CD14-positive monocyte (primary cell): ENCODE results near the gene C6orf47. TPM values are rescaled to one million over a fixed set of nuclear protein-coding genes. Genes with fewer than 3 reads are reported as not detected.

ENCODE experiments used
- DNase-seq, 3 donors: peaks; one replicate each; pipeline ENCODE4 v3.0.0-alpha.2; 2011 to 2022
- H2AFZ ChIP-seq: 2 replicates; pipeline ENCODE4 v1.6.0; 2012; ENCODE audit warnings: mild to moderate bottlenecking, low read depth, low read length, inconsistent platforms; ENCODE audit not compliant: insufficient read depth, poor library complexity, severe bottlenecking
- H3K27ac ChIP-seq, 2 donors: 1 replicate in 1 of 2; 2 replicates in 1 of 2; pipeline ENCODE4 v1.5.1; 2012 to 2013; ENCODE audit warnings: low read length in 2 of 2, control low read depth in 1 of 2, inconsistent platforms in 1 of 2, low read depth in 1 of 2, mild to moderate bottlenecking in 1 of 2
- H3K27me3 ChIP-seq, 2 donors: one replicate each; pipeline versions ENCODE4 v1.6.0 to v1.6.1; 2011 to 2013; ENCODE audit warnings: low read length in 2 of 2; ENCODE audit not compliant: control insufficient read depth in 2 of 2, insufficient read depth in 2 of 2
- H3K36me3 ChIP-seq, 2 donors: replicated peaks in 1 of 2; 1 replicate in 1 of 2; 2 replicates in 1 of 2; pipeline versions ENCODE4 v1.5.1 to v1.6.1; 2012 to 2013; ENCODE audit warnings: low read length in 2 of 2, control low read depth in 1 of 2, inconsistent platforms in 1 of 2, mild to moderate bottlenecking in 1 of 2; ENCODE audit not compliant: insufficient read depth in 2 of 2, control insufficient read depth in 1 of 2
- H3K4me1 ChIP-seq, 2 donors: 1 replicate in 1 of 2; 2 replicates in 1 of 2; pipeline versions ENCODE4 v1.5.1 to v1.6.1; 2012 to 2013; ENCODE audit warnings: low read length in 2 of 2, control low read depth in 1 of 2, inconsistent platforms in 1 of 2, mild to moderate bottlenecking in 1 of 2, moderate library complexity in 1 of 2; ENCODE audit not compliant: insufficient read depth in 2 of 2, control insufficient read depth in 1 of 2
- H3K4me2 ChIP-seq: replicated peaks from 2 replicates; pipeline ENCODE3; 2012; ENCODE audit warnings: low read length, moderate library complexity, mild to moderate bottlenecking; ENCODE audit not compliant: poor library complexity, severe bottlenecking; ENCODE audit errors: extremely low read depth
- H3K4me3 ChIP-seq, 3 experiments: fragments of 200-600 bp in 1 of 3; sonication (generic) in 1 of 3; replicated peaks in 1 of 3; 1 replicate in 2 of 3; 2 replicates in 1 of 3; pipeline ENCODE4 v1.5.1; 2011 to 2013; ENCODE audit warnings: low read length in 3 of 3, mild to moderate bottlenecking in 3 of 3, control low read depth in 2 of 3, low read depth in 2 of 3, inconsistent platforms in 1 of 3, moderate library complexity in 1 of 3
- H3K79me2 ChIP-seq: 2 replicates; pipeline ENCODE4 v1.6.0; 2012; ENCODE audit warnings: mild to moderate bottlenecking, control low read depth, inconsistent platforms, low read length, moderate library complexity; ENCODE audit not compliant: insufficient read depth
- H3K9ac ChIP-seq: 2 replicates; pipeline ENCODE4 v1.6.0; 2017; ENCODE audit warnings: low read length, mild to moderate bottlenecking; ENCODE audit not compliant: insufficient read depth, poor library complexity, severe bottlenecking
- H3K9me3 ChIP-seq, 2 donors: replicated peaks in 1 of 2; 1 replicate in 1 of 2; 2 replicates in 1 of 2; pipeline versions ENCODE4 v1.5.1 to v1.6.1; 2012 to 2013; ENCODE audit warnings: low read length in 2 of 2, control low read depth in 1 of 2; ENCODE audit not compliant: control insufficient read depth in 1 of 2, insufficient read depth in 1 of 2
- H4K20me1 ChIP-seq: 2 replicates; pipeline ENCODE4 v1.6.0; 2012; ENCODE audit warnings: mild to moderate bottlenecking, low read length, control low read depth, moderate library complexity; ENCODE audit not compliant: insufficient read depth
- H3K27ac Mint-ChIP-seq, 7 donors: one replicate each; pipeline ENCODE4 v1.8.0; 2020; ENCODE audit warnings: mild to moderate bottlenecking in 7 of 7, mixed read lengths in 7 of 7, moderate library complexity in 6 of 7, inconsistent platforms in 2 of 7
- H3K27me3 Mint-ChIP-seq, 3 donors: one replicate each; pipeline ENCODE4 v1.8.0; 2021 to 2022; ENCODE audit warnings: low read depth in 3 of 3, mild to moderate bottlenecking in 3 of 3, mixed read lengths in 3 of 3, moderate library complexity in 3 of 3, inconsistent platforms in 1 of 3
- H3K36me3 Mint-ChIP-seq, 2 donors: one replicate each; pipeline ENCODE4 v1.8.0; 2020; ENCODE audit warnings: mixed read lengths in 2 of 2, inconsistent platforms in 1 of 2, mild to moderate bottlenecking in 1 of 2
- H3K4me1 Mint-ChIP-seq: one replicate; pipeline ENCODE4 v1.8.0; 2020; ENCODE audit warnings: mild to moderate bottlenecking, mixed read lengths
- H3K4me3 Mint-ChIP-seq, 2 donors: one replicate each; pipeline ENCODE4 v1.8.0; 2020; ENCODE audit warnings: mild to moderate bottlenecking in 2 of 2, mixed read lengths in 2 of 2, moderate library complexity in 1 of 2
- H3K9me3 Mint-ChIP-seq, 7 donors: one replicate each; pipeline ENCODE4 v1.8.0; 2020 to 2022; ENCODE audit warnings: mixed read lengths in 7 of 7, mild to moderate bottlenecking in 6 of 7, moderate library complexity in 6 of 7, inconsistent platforms in 2 of 7
- CTCF ChIP-seq: fragments of 200-600 bp; IDR thresholded peaks from one replicate; pipeline ENCODE4 v1.8.0; 2022; ENCODE audit warnings: antibody characterized with exemption, mild to moderate bottlenecking
- WGBS: methylation state at CpG from one replicate; pipeline ENCODE4 v1.1.5; 2013; ENCODE audit warnings: missing lambda C conversion rate; ENCODE audit not compliant: insufficient coverage; 5-methylcytosine and 5-hydroxymethylcytosine counted together
- intact Hi-C, 2 donors: fragments of 100-400 bp; cut with micrococcal nuclease; formaldehyde crosslinking; loops; one replicate each; pipeline versions ENCODE4 v1.15.0 to v1.15.1; 2023
- polyA plus RNA-seq, 3 donors: library from polyadenylated mRNA; depleted of rRNA in 1 of 3; unstranded in 2 of 3; stranded (reverse) in 1 of 3; fragments of 300-500 nt in 2 of 3; fragments of >200 nt in 1 of 3; fragmentation: Illumina TruSeq in 2 of 3; gene quantifications; 1 replicate in 2 of 3; 2 replicates in 1 of 3; pipeline ENCODE4 v1.2.3, GENCODE V29; 2012 to 2021

The C6orf47 gene
- polyA plus RNA-seq, 3 donors: 8.0 to 23.4 (median 18.1) TPM

- Histone ChIP-seq H3K9me3 (no peaks in the 10 kb centered on the region), H3K36me3 (peaks cover 42 to 47% of the 10 kb centered on the region in 2 donors), H3K4me1 (peaks cover 31 to 36% of the 10 kb centered on the region in 2 donors), H4K20me1 (peaks cover 31% of the 10 kb centered on the region), H3K9ac (no peak overlapping the region), H3K27ac (peak overlapping the region; percentile 36 to 95), H3K4me2 (peak overlapping the region; percentile 95), H3K27me3 (no peaks in the 10 kb centered on the region), H2AFZ (no peak overlapping the region), H3K79me2 (peaks cover 86% of the 10 kb centered on the region), H3K4me3 (peak overlapping the region in 1 of 3 experiments; percentile 97)
- WGBS: 44% methylated on average over 1 of the region's 10 CpGs
- peak overlapping the region in 1 of 2 donors; percentile 37 for H3K4me3 Mint-ChIP-seq
- TF ChIP-seq CTCF: no peak
- no peaks in the 10 kb centered on the region for H3K9me3 Mint-ChIP-seq
- H3K27ac Mint-ChIP-seq: peak overlapping the region; percentile 73 to 100 (median 86)
- peaks cover 34% of the 10 kb centered on the region for H3K4me1 Mint-ChIP-seq
- H3K27me3 Mint-ChIP-seq: peaks cover 0 to 1% (median 0%) of the 10 kb centered on the region in 3 donors
- H3K36me3 Mint-ChIP-seq: peaks cover 45 to 54% of the 10 kb centered on the region in 2 donors
- intact Hi-C loops: loop anchor here in 1 of 2 donors (5.0 kb wide), 1 partner anchor 45 kb away; the partner anchor contains the start of genes CSNK2B and LY6G5B
- peak in 2 of 3 donors; percentile 34 to 37 for DNase-seq
Measured at GRCh38 chr6:31622684-31623091, 37.9 kb downstream of the C6orf47 start.

DNA sequence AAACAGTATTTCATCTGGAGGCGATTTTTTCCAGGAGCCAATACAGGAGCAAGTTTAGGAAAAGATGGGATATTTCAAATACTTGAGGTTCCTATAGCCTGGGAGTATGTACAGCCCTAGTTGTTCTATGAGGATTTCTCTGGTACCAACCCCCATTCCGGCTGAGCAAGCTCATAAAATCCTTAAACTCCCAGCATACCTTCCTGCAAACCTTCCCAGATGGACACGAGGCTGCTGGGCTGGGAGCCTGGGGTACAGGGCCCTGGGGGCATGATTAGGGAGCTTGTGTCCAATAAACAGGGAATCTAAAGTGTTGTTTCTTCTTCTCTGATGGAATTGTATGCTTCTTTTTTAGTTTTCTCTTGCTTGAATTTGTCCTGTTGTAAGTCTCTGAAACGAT lies 38.6 kb downstream of the C6orf47 start:
- Histone ChIP-seq H3K4me2 (peak overlapping the region; percentile 95), H3K9ac (no peak overlapping the region), H3K27ac (peak overlapping the region; percentile 24 to 95), H3K4me3 (peak overlapping the region in 1 of 3 experiments; percentile 97), H3K4me1 (peaks cover 36 to 43% of the 10 kb centered on the region in 2 donors), H3K27me3 (no peaks in the 10 kb centered on the region), H4K20me1 (peaks cover 25% of the 10 kb centered on the region), H3K79me2 (peaks cover 88% of the 10 kb centered on the region), H2AFZ (no peak overlapping the region), H3K36me3 (peaks cover 38 to 45% of the 10 kb centered on the region in 2 donors), H3K9me3 (no peaks in the 10 kb centered on the region)
- H3K27ac Mint-ChIP-seq: peak overlapping the region; percentile 73 to 100 (median 95)
- H3K9me3 Mint-ChIP-seq: no peaks in the 10 kb centered on the region
- DNase-seq: no peak
- H3K36me3 Mint-ChIP-seq: peaks cover 40 to 53% of the 10 kb centered on the region in 2 donors
- TF ChIP-seq CTCF: no peak
- H3K27me3 Mint-ChIP-seq: peaks cover 0 to 1% (median 0%) of the 10 kb centered on the region in 3 donors
- 18% methylated on average over 1 of the region's 4 CpGs for WGBS
- peak overlapping the region; percentile 89 to 96 for H3K4me3 Mint-ChIP-seq
- peaks cover 40% of the 10 kb centered on the region for H3K4me1 Mint-ChIP-seq
- intact Hi-C loops: loop anchor here (2.0 to 5.0 kb wide), 2 partner anchors 31 to 45 kb away; partner anchors contain the start of genes BAG6 (in 2 of the 2), CSNK2B (in 1 of the 2) and LY6G5B (in 1 of the 2)
